A673 (cell line): ENCODE measurements around the gene JSRP1. TPM values are rescaled to one million over a fixed set of nuclear protein-coding genes. Genes with fewer than 3 reads are reported as not detected.
A peak's percentile ranks its signal among the peaks of the same experiment; 100 is the strongest.

ENCODE experiments used
- BruUV-seq: library from RNA; stranded (reverse); fragments of 400-500 nt; replicated peaks from 2 replicates; lab custom pipeline; 2021; lab: Mats Ljungman, UMichigan
- CTCF ChIA-PET: fragments of 300-600 bp; sonication (Branson Sonifier 250); formaldehyde crosslinking; loops from one replicate; lab custom pipeline; 2022; ENCODE audit warnings: antibody characterized with exemption; lab: Charles Lee
- POLR2A ChIA-PET: fragments of 300-600 bp; sonication (Branson Sonifier 250); formaldehyde crosslinking; loops from one replicate; lab custom pipeline; 2022; ENCODE audit warnings: antibody characterized with exemption; ENCODE audit not compliant: low non-redundant PET; lab: Charles Lee
- DNase-seq: peaks from one replicate; pipeline ENCODE4 v3.0.0-alpha.2; 2015; ENCODE audit warnings: low spot score
- H3K27ac ChIP-seq: fragments of 200-600 bp; sonication (generic); 2 replicates; pipeline ENCODE4 v1.5.1; 2016; ENCODE audit warnings: mixed run types, low read depth, mild to moderate bottlenecking, mixed read lengths, antibody characterized with exemption, low read length; ENCODE audit not compliant: poor library complexity, severe bottlenecking
- H3K27me3 ChIP-seq: fragments of 200-600 bp; sonication (generic); replicated peaks from 2 replicates; pipeline ENCODE4 v1.6.1; 2017; ENCODE audit warnings: mixed run types, low read depth, mild to moderate bottlenecking, mixed read lengths, antibody characterized with exemption, low read length; ENCODE audit not compliant: insufficient read depth, poor library complexity
- H3K36me3 ChIP-seq: fragments of 200-600 bp; sonication (generic); 2 replicates; pipeline ENCODE4 v1.6.1; 2016; ENCODE audit warnings: mixed run types, mild to moderate bottlenecking, mixed read lengths, antibody characterized with exemption, low read length; ENCODE audit not compliant: insufficient read depth, poor library complexity, severe bottlenecking
- H3K4me1 ChIP-seq: fragments of 200-600 bp; sonication (generic); 2 replicates; pipeline ENCODE4 v1.6.1; 2017; ENCODE audit warnings: mixed run types, mild to moderate bottlenecking, mixed read lengths, antibody characterized with exemption, low read length; ENCODE audit not compliant: insufficient read depth, poor library complexity, severe bottlenecking
- H3K4me3 ChIP-seq: fragments of 200-600 bp; sonication (generic); 2 replicates; pipeline ENCODE4 v1.5.1; 2016; ENCODE audit warnings: low read depth, mixed run types, mild to moderate bottlenecking, mixed read lengths, low read length; ENCODE audit not compliant: poor library complexity, severe bottlenecking
- H3K9me3 ChIP-seq: fragments of 200-600 bp; sonication (generic); 2 replicates; pipeline ENCODE4 v1.6.1; 2016; ENCODE audit warnings: mixed run types, low read depth, mild to moderate bottlenecking, mixed read lengths, antibody characterized with exemption, low read length; ENCODE audit not compliant: poor library complexity, severe bottlenecking
- EZH2 ChIP-seq: fragments of 200-600 bp; sonication (generic); IDR thresholded peaks from 2 replicates; pipeline ENCODE4 v1.6.1; 2017; ENCODE audit warnings: borderline replicate concordance, low read depth, mild to moderate bottlenecking, mixed read lengths, antibody characterized with exemption, low read length; ENCODE audit not compliant: poor library complexity, severe bottlenecking
- intact Hi-C: fragments of 100-400 bp; cut with micrococcal nuclease; formaldehyde crosslinking; loops from one replicate; pipeline ENCODE4 v1.10.0; 2022; ENCODE audit not compliant: unreplicated experiment
- total RNA-seq: library from RNA; stranded (reverse); gene quantifications from 2 replicates; pipeline ENCODE4 v1.2.3, GENCODE V29; 2021
- TF ChIP-seq, protein P1 (sequence below): fragments of 300-800, 200-600 bp; sonication (generic); conservative IDR thresholded peaks from 2 replicates; pipeline ENCODE4 v1.5.1; 2017; ENCODE audit warnings: low read depth, mild to moderate bottlenecking, antibody characterized with exemption, low read length, moderate library complexity, mixed read lengths

JSRP1 gene
- total RNA-seq, 1 experiment from 2014 or later = 0.73 TPM

DNA sequence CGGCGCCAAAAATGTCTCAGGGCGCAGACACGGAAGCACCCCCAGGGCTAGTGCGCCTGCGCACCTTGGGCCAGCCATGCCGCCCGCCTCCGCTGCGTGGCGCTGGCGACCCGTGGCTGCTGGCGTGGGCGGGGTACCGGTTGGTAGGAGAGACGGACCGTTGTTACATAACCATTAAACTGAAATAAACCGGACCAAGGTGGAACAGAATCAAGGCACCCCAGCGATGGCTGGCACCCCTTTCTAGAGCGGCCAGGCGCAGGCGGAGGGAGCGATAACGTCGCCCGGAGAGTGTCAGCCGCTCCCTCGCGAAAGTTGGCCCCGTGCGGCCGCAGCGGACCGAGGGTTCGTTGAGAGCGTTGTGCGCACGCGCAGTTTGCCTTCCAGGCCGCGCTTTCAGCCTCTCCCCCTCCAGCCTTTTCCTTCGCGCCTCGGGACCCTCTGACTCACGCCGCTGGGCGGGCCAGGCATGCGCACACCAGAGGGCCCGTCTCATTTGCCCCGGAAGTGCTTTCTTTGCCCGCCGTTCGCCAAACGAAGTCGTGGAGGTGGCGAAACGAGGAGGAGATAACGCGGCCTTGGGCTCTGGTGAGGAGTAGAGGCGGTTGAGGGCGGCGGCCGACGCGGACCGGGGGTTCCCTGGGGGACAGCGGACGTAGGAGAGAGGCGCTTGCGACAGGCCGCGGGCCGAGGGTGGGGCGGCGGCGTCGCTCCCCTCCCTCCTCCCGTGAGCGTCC lies 19.7 kb downstream of the JSRP1 start, which contains the start of the genes PLEKHJ1 and SF3A2:
Gene PLEKHJ1 (minus strand): TSS at position 16 of the 737 bp plus-strand sequence. CDS start 81 bp downstream, outside the sequence.
Gene SF3A2 (plus strand): TSS at position 511 of the 737 bp plus-strand sequence. CDS start 6,595 bp downstream, outside the sequence.
- DNase-seq = peak; percentile 99
- peaks cover 40% of the 10 kb centered on the region for H3K36me3 ChIP-seq
- peak within 1 kb of the TSS; percentile 88 for H3K27ac ChIP-seq
- no peaks in the 10 kb centered on the region for H3K9me3 ChIP-seq
- POLR2A ChIA-PET = no interaction called here
- H3K4me1 ChIP-seq = peaks cover 39% of the 10 kb centered on the region
- CTCF ChIA-PET = interaction anchor here (0.7 kb wide), 1 partner anchor 156 kb away, joined by 3 read pairs; no protein-coding TSS in a partner anchor
- no peaks in the 10 kb centered on the region for H3K27me3 ChIP-seq
- intact Hi-C loops = loop anchor here (2.0 to 5.0 kb wide), 2 partner anchors 36 to 401 kb away; no protein-coding TSS in a partner anchor
- no TSS peak for BruUV-seq
- H3K4me3 ChIP-seq = peak within 1 kb of the TSS; percentile 96
- TF ChIP-seq EZH2 = no peak
- TF ChIP-seq, protein P1, sequence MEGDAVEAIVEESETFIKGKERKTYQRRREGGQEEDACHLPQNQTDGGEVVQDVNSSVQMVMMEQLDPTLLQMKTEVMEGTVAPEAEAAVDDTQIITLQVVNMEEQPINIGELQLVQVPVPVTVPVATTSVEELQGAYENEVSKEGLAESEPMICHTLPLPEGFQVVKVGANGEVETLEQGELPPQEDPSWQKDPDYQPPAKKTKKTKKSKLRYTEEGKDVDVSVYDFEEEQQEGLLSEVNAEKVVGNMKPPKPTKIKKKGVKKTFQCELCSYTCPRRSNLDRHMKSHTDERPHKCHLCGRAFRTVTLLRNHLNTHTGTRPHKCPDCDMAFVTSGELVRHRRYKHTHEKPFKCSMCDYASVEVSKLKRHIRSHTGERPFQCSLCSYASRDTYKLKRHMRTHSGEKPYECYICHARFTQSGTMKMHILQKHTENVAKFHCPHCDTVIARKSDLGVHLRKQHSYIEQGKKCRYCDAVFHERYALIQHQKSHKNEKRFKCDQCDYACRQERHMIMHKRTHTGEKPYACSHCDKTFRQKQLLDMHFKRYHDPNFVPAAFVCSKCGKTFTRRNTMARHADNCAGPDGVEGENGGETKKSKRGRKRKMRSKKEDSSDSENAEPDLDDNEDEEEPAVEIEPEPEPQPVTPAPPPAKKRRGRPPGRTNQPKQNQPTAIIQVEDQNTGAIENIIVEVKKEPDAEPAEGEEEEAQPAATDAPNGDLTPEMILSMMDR = peak; percentile 99

DNA sequence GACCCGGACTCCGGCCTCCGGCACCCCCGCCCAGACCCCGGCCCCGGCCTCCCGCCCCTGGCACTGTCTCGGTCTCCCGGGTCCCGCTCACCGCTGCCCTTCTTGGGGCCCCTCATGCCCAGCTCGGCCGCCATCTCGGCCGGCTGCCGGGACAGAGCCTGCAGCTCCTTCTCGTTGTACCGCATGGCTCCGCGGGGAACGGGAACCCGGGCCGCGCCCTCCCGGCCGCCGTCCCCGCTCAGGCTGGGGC lies 20.2 kb downstream of the JSRP1 start:
- Histone ChIP-seq H3K27me3 (no peaks in the 10 kb centered on the region), H3K36me3 (peaks cover 42% of the 10 kb centered on the region), H3K27ac (peak overlapping the region; percentile 88), H3K4me1 (peaks cover 35% of the 10 kb centered on the region), H3K9me3 (no peaks in the 10 kb centered on the region), H3K4me3 (peak overlapping the region; percentile 96)
- POLR2A ChIA-PET = interaction anchor here (0.5 kb wide), 1 partner anchor 1102 kb away, joined by 4 read pairs; no protein-coding TSS in a partner anchor
- intact Hi-C loops = loop anchor here (2.0 to 5.0 kb wide), 2 partner anchors 37 to 401 kb away; no protein-coding TSS in a partner anchor
- CTCF ChIA-PET = interaction anchor here (0.7 kb wide), 1 partner anchor 156 kb away, joined by 3 read pairs; no protein-coding TSS in a partner anchor
- no peak for DNase-seq
- no TSS peak for BruUV-seq
- TF ChIP-seq, protein P1 = no peak
- TF ChIP-seq EZH2 = no peak

DNA sequence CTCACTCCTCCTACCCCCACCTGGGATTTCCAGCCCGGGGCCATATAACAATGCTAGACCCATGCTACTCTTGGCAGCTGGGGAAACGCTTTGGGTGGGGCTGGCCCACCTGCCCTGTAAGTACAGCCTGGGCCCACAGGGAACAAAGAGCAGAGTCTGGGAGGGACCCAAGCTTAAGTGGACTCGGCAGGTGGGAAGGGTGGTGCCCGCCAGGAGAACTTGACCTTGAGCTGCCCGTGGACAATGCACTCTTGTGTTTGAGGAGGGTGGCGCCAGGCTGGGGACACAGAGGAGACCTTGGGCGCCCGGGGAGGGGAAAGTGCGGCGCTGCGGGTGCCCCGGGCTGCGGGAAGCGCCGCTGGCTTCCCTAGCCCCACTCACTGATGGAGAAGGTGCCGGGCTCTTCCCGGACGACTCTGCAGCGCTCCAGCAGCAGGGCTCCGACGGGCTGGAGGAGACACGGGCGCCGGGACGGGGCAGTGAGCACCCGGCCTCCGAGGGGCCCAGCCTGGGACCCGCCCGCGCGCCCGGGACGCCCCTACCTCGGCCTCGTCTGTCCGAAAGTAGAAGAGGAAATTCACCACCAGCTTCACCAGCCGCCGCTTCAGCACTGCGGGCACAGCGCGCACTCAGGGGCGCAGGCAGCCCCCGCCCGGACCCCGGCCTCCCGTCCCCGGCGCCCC lies 20.7 kb downstream of the JSRP1 start:
- Histone ChIP-seq H3K27me3 (no peaks in the 10 kb centered on the region), H3K4me1 (peaks cover 32% of the 10 kb centered on the region), H3K36me3 (peaks cover 47% of the 10 kb centered on the region), H3K9me3 (no peaks in the 10 kb centered on the region), H3K27ac (peak overlapping the region; percentile 88), H3K4me3 (peak overlapping the region; percentile 96)
- DNase-seq = no peak
- POLR2A ChIA-PET = interaction anchor here (0.5 kb wide), 1 partner anchor 1101 kb away, joined by 4 read pairs; no protein-coding TSS in a partner anchor
- CTCF ChIA-PET = interaction anchor here (0.7 kb wide), 1 partner anchor 157 kb away, joined by 3 read pairs; no protein-coding TSS in a partner anchor
- TF ChIP-seq, protein P1 = no peak
- TF ChIP-seq EZH2 = no peak
- no TSS peak for BruUV-seq
- intact Hi-C loops = loop anchor here (2.0 to 5.0 kb wide), 2 partner anchors 37 to 402 kb away; no protein-coding TSS in a partner anchor
